Dendritic cell treated with granulocyte-macrophage colony-stimulating factor and Interleukin-4, amounts not matched to agents 40 ng/mL and 50 ng/mL, for 4 days (primary cell): ENCODE measurements around the gene CHSY3.

Experiments used
- H3K27ac Mint-ChIP-seq: one replicate; pipeline ENCODE4 v1.8.0; 2022; ENCODE audit warnings: mild to moderate bottlenecking, mixed read lengths
- H3K27me3 Mint-ChIP-seq: one replicate; pipeline ENCODE4 v1.8.0; 2022; ENCODE audit warnings: mild to moderate bottlenecking, mixed read lengths
- H3K36me3 Mint-ChIP-seq: one replicate; pipeline ENCODE4 v1.8.0; 2022; ENCODE audit warnings: low read depth, mixed read lengths
- H3K4me1 Mint-ChIP-seq: one replicate; pipeline ENCODE4 v1.8.0; 2022; ENCODE audit warnings: low read depth, mixed read lengths
- H3K4me3 Mint-ChIP-seq: one replicate; pipeline ENCODE4 v1.8.0; 2022; ENCODE audit warnings: mild to moderate bottlenecking, moderate library complexity, mixed read lengths
- H3K9me3 Mint-ChIP-seq: one replicate; pipeline ENCODE4 v1.8.0; 2022; ENCODE audit warnings: mixed read lengths
- intact Hi-C: fragments of 100-400 bp; cut with micrococcal nuclease; formaldehyde crosslinking; loops from one replicate; pipeline ENCODE4 v1.15.0; 2022

The CHSY3 gene

DNA sequence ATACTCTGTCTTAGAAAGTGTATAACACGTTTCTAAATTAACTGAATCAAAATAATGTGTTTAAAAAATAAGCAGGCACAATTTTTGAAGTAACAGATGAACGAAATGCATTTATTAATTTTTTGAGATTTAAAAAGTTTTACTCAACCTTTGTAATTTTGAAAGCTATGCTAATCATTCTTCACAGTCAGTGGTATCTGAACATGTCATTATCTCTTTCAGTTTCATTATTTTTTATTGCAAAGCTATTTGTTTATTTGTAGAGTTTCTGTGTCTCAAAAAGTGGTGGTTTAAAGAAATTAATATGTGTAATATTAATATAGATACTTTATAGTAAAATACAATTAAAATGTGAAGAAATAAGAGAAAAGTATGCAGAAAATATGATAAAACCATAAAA lies 11.2 kb downstream of the CHSY3 start:
- peaks cover 8% of the 10 kb centered on the region for H3K9me3 Mint-ChIP-seq
- H3K27ac Mint-ChIP-seq = no peak overlapping the region
- intact Hi-C loops = no loop called here
- H3K4me3 Mint-ChIP-seq = no peak overlapping the region
- no peaks in the 10 kb centered on the region for H3K36me3 Mint-ChIP-seq
- H3K27me3 Mint-ChIP-seq = peaks cover 2% of the 10 kb centered on the region
- H3K4me1 Mint-ChIP-seq = no peaks in the 10 kb centered on the region

DNA sequence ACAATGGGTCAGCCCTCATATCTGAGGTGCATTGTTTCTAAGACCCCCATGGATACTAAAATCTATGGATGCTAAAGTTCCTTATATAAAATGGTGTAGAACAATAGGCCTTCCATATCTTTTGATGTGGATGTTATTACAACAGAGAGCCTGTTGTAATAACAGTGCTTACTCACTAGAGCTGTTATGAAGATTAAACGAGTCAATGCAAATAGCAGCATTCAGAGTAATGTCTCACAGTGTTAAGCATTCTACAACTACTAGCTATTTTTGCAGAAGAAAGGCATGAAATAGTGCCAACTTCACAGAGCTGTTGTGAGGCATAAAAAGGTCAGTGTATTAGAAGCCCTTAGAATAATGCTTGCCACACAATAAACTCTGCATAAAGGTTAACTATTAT lies 13.0 kb downstream of the CHSY3 start:
- no peak overlapping the region for H3K4me3 Mint-ChIP-seq
- intact Hi-C loops = no loop called here
- peaks cover 8% of the 10 kb centered on the region for H3K9me3 Mint-ChIP-seq
- peaks cover 2% of the 10 kb centered on the region for H3K27me3 Mint-ChIP-seq
- no peaks in the 10 kb centered on the region for H3K4me1 Mint-ChIP-seq
- H3K27ac Mint-ChIP-seq = no peak overlapping the region
- no peaks in the 10 kb centered on the region for H3K36me3 Mint-ChIP-seq

GRCh38 chr5:129921204-129921603 lies 16.9 kb downstream of the CHSY3 start:
- no peak overlapping the region for H3K4me3 Mint-ChIP-seq

DNA sequence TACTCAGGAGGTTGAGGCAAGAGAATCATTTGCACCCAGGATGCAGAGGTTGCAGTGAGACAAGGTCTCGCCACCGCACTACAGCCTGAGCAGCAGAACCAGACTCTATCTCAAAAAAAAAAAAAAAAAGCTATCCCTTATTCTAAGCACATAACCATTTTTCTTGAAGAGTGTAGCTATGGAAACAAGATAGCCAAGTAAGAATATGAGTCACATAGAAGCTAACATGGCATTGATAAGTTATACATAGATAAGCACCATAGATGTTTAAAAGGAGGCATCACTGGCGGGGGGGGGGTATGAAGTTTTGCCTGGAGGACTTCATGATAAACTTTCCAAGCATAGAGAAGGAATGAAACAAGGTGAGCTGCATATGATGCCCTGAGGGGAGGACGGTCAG lies 26.0 kb downstream of the CHSY3 start:
- Mint-ChIP-seq H3K27me3 (no peaks in the 10 kb centered on the region), H3K36me3 (no peaks in the 10 kb centered on the region), H3K9me3 (no peaks in the 10 kb centered on the region), H3K4me3 (no peak overlapping the region), H3K27ac (no peak overlapping the region), H3K4me1 (no peaks in the 10 kb centered on the region)
- intact Hi-C loops = no loop called here

More at GRCh38 chr5:129921204-129921603, 16.9 kb downstream of the CHSY3 start:
- no peaks in the 10 kb centered on the region for H3K4me1 Mint-ChIP-seq
- H3K9me3 Mint-ChIP-seq = peaks cover 8% of the 10 kb centered on the region
- H3K27me3 Mint-ChIP-seq = no peaks in the 10 kb centered on the region
- intact Hi-C loops = no loop called here
- H3K27ac Mint-ChIP-seq = no peak overlapping the region
- H3K36me3 Mint-ChIP-seq = no peaks in the 10 kb centered on the region

DNA sequence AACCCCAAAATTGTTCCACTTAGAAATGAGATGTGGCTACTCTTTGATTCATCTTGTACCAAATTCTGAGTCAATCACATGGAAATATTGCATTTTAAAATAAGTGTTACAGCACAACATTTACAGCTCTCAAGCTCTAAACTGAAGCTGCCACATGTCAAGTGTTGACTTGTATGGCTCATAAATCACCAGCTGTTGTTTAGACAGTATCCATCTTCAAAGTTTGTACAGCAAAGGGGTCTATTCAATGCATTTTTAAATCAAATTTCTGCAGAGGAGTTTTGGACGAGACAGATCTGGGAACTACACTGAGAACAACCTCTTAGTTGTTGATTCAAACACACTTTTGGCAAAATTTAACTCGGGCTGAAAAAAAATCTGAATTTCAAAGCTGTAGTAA lies 31.4 kb downstream of the CHSY3 start:
- Mint-ChIP-seq H3K36me3 (no peaks in the 10 kb centered on the region), H3K9me3 (peaks cover 28% of the 10 kb centered on the region), H3K27me3 (no peaks in the 10 kb centered on the region), H3K27ac (no peak overlapping the region), H3K4me1 (no peaks in the 10 kb centered on the region), H3K4me3 (no peak overlapping the region)
- intact Hi-C loops = no loop called here

GRCh38 chr5:129938077-129938476 lies 33.8 kb downstream of the CHSY3 start:
- Mint-ChIP-seq H3K27ac (no peak overlapping the region), H3K27me3 (no peaks in the 10 kb centered on the region), H3K4me1 (no peaks in the 10 kb centered on the region), H3K36me3 (no peaks in the 10 kb centered on the region), H3K4me3 (no peak overlapping the region), H3K9me3 (peaks cover 28% of the 10 kb centered on the region)
- intact Hi-C loops = no loop called here

GRCh38 chr5:129943936-129944335 lies 39.7 kb downstream of the CHSY3 start:
- peaks cover 2% of the 10 kb centered on the region for H3K9me3 Mint-ChIP-seq
- H3K36me3 Mint-ChIP-seq = no peaks in the 10 kb centered on the region
- H3K27me3 Mint-ChIP-seq = no peaks in the 10 kb centered on the region
- no peak overlapping the region for H3K27ac Mint-ChIP-seq
- no peaks in the 10 kb centered on the region for H3K4me1 Mint-ChIP-seq
- H3K4me3 Mint-ChIP-seq = no peak overlapping the region
- intact Hi-C loops = no loop called here

GRCh38 chr5:129945028-129945427 lies 40.8 kb downstream of the CHSY3 start:
- intact Hi-C loops = no loop called here
- H3K4me3 Mint-ChIP-seq = no peak overlapping the region
- no peaks in the 10 kb centered on the region for H3K36me3 Mint-ChIP-seq
- no peak overlapping the region for H3K27ac Mint-ChIP-seq
- no peaks in the 10 kb centered on the region for H3K9me3 Mint-ChIP-seq
- no peaks in the 10 kb centered on the region for H3K4me1 Mint-ChIP-seq
- H3K27me3 Mint-ChIP-seq = no peaks in the 10 kb centered on the region

GRCh38 chr5:129945774-129946270 lies 41.6 kb downstream of the CHSY3 start:
- H3K4me1 Mint-ChIP-seq = no peaks in the 10 kb centered on the region
- no peaks in the 10 kb centered on the region for H3K27me3 Mint-ChIP-seq
- no peak overlapping the region for H3K4me3 Mint-ChIP-seq
- intact Hi-C loops = no loop called here
- no peaks in the 10 kb centered on the region for H3K36me3 Mint-ChIP-seq
- H3K9me3 Mint-ChIP-seq = no peaks in the 10 kb centered on the region
- no peak overlapping the region for H3K27ac Mint-ChIP-seq

DNA sequence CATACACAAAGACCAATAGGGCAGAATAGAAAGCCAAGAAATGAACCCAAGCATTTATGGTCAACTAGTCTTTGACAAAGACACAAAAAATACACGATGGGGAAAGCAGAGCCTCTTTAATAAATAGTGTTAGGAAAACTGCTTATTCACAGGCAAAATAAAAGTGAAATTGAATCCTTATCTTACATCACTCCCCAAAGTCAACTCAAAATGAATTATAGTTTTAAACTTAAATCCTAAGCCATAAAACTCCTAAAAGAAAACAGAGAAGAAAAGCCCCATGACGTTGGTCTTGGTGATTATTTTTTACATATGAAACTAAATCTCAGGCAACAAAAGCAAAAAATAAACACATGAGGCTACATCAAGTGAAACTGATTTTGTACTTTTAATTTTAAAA lies 46.8 kb downstream of the CHSY3 start:
- intact Hi-C loops = no loop called here
- H3K27ac Mint-ChIP-seq = no peak overlapping the region
- no peak overlapping the region for H3K4me3 Mint-ChIP-seq
- peaks cover 20% of the 10 kb centered on the region for H3K9me3 Mint-ChIP-seq
- H3K27me3 Mint-ChIP-seq = no peaks in the 10 kb centered on the region
- no peaks in the 10 kb centered on the region for H3K36me3 Mint-ChIP-seq
- H3K4me1 Mint-ChIP-seq = no peaks in the 10 kb centered on the region

GRCh38 chr5:129958581-129958980 lies 54.3 kb downstream of the CHSY3 start:
- H3K4me3 Mint-ChIP-seq = no peak overlapping the region
- no peaks in the 10 kb centered on the region for H3K36me3 Mint-ChIP-seq
- H3K9me3 Mint-ChIP-seq = peaks cover 36% of the 10 kb centered on the region
- no peaks in the 10 kb centered on the region for H3K27me3 Mint-ChIP-seq
- H3K27ac Mint-ChIP-seq = no peak overlapping the region
- intact Hi-C loops = no loop called here
- no peaks in the 10 kb centered on the region for H3K4me1 Mint-ChIP-seq

GRCh38 chr5:129960831-129961230 lies 56.6 kb downstream of the CHSY3 start:
- H3K4me1 Mint-ChIP-seq = no peaks in the 10 kb centered on the region
- H3K27me3 Mint-ChIP-seq = no peaks in the 10 kb centered on the region
- H3K4me3 Mint-ChIP-seq = no peak overlapping the region
- intact Hi-C loops = no loop called here
- no peak overlapping the region for H3K27ac Mint-ChIP-seq
- peaks cover 18% of the 10 kb centered on the region for H3K9me3 Mint-ChIP-seq
- H3K36me3 Mint-ChIP-seq = no peaks in the 10 kb centered on the region

DNA sequence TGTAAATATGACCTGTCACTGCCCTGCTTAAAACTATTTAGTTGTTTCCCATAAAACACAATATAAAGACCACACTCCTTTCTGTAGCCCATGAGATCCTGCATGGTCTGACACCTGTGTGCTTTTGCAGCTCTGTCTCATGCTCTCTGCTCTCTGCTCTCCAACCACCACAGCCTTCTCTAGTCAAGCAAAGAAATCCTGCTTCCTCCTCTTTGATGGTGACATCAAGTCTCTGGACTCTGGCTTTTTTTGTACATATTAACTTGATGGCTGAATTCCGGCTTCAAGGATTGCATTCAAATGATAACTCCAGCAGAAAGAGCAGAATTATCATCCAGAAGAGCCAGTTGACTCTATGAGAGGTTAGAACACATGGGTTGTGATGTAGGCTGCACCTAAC lies 58.2 kb downstream of the CHSY3 start:
- Mint-ChIP-seq H3K27me3 (no peaks in the 10 kb centered on the region), H3K9me3 (peaks cover 12% of the 10 kb centered on the region), H3K4me3 (no peak overlapping the region), H3K27ac (no peak overlapping the region), H3K36me3 (no peaks in the 10 kb centered on the region), H3K4me1 (no peaks in the 10 kb centered on the region)
- intact Hi-C loops = no loop called here

DNA sequence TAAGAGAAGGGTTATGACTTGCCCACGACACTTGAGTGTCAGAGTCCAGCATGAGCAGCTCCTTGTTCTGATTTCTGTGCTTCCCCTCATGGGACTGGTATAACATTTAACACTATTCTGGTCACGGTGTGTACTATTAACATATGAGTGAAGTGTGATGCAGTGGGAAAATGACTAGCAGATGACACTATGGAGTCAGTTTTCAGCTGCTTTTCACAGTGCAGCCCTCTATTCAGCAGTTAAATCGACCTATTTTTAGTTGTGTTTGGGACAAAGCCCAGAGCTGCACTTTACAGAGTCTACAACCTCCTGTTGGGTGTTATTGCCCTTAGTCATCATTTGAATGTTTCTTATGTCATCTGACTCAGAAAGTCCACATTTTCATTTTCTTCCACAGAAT lies 59.1 kb downstream of the CHSY3 start:
- Mint-ChIP-seq H3K27me3 (no peaks in the 10 kb centered on the region), H3K9me3 (peaks cover 12% of the 10 kb centered on the region), H3K4me1 (no peaks in the 10 kb centered on the region), H3K36me3 (no peaks in the 10 kb centered on the region), H3K4me3 (no peak overlapping the region), H3K27ac (no peak overlapping the region)
- intact Hi-C loops = no loop called here

GRCh38 chr5:129966071-129966470 lies 61.8 kb downstream of the CHSY3 start:
- intact Hi-C loops = no loop called here
- Mint-ChIP-seq H3K27me3 (no peaks in the 10 kb centered on the region), H3K27ac (no peak overlapping the region), H3K4me3 (no peak overlapping the region), H3K9me3 (peaks cover 12% of the 10 kb centered on the region), H3K36me3 (no peaks in the 10 kb centered on the region), H3K4me1 (no peaks in the 10 kb centered on the region)
